Upper lobe of right lung (tissue), 1 donor: ENCODE measurements around the gene CDKN2A. TPM values are rescaled to one million over a fixed set of nuclear protein-coding genes. Genes with fewer than 3 reads are reported as not detected.

Experiments
- ATAC-seq: fragments of 200-7000 bp; cut with Tn5 transposase; one replicate; pipeline ENCODE4 v1.9.1; 2020; ENCODE audit warnings: mild to moderate bottlenecking, moderate library complexity
- DNase-seq: peaks from one replicate; pipeline ENCODE4 v3.0.0-alpha.2; 2020
- H3K27ac ChIP-seq: fragments of 200-600 bp; one replicate; pipeline ENCODE4 v1.8.0; 2022
- H3K27me3 ChIP-seq: fragments of 200-600 bp; one replicate; pipeline ENCODE4 v1.8.0; 2022; ENCODE audit warnings: mild to moderate bottlenecking
- H3K36me3 ChIP-seq: fragments of 200-600 bp; one replicate; pipeline ENCODE4 v1.8.0; 2022
- H3K4me1 ChIP-seq: fragments of 200-600 bp; one replicate; pipeline ENCODE4 v1.8.0; 2022
- H3K4me3 ChIP-seq: fragments of 200-600 bp; one replicate; pipeline ENCODE4 v1.8.0; 2022; ENCODE audit warnings: mild to moderate bottlenecking
- H3K9me3 ChIP-seq: fragments of 200-600 bp; one replicate; pipeline ENCODE4 v1.8.0; 2022
- CTCF ChIP-seq: fragments of 200-600 bp; IDR thresholded peaks from one replicate; pipeline ENCODE4 v1.8.0; 2022; ENCODE audit warnings: antibody characterized with exemption
- intact Hi-C: fragments of 100-400 bp; cut with DNase I; formaldehyde crosslinking; loops from one replicate; pipeline ENCODE4 v1.11.0; 2022
- total RNA-seq: library from RNA; stranded (reverse); fragmentation: NEBNext Ultra II Directional; extraction: Animal tissue kit (Norgen Biotek cat#: 25700); gene quantifications from one replicate; pipeline ENCODE4 v1.2.1, GENCODE V29; 2021
- donor health status: DM: no; HTN: yes; CAD: no; lungs with severe emphysema.

Gene CDKN2A
- total RNA-seq, 1 donor from 2014 or later, result 5.1 TPM

GRCh38 chr9:21941337-21941995 is 52.7 kb downstream of the CDKN2A start:
- DNase-seq, result no peak
- Histone ChIP-seq H3K27me3 (no peaks in the 10 kb centered on the region), H3K4me3 (no peak overlapping the region), H3K36me3 (no peaks in the 10 kb centered on the region), H3K4me1 (no peaks in the 10 kb centered on the region), H3K9me3 (no peaks in the 10 kb centered on the region), H3K27ac (no peak overlapping the region)
- TF ChIP-seq CTCF, result no peak
- intact Hi-C loops, result no loop called here
- no peak for ATAC-seq

- Histone ChIP-seq H3K4me3 (no peak overlapping the region), H3K4me1 (no peaks in the 10 kb centered on the region), H3K27me3 (no peaks in the 10 kb centered on the region), H3K36me3 (no peaks in the 10 kb centered on the region), H3K9me3 (no peaks in the 10 kb centered on the region), H3K27ac (no peak overlapping the region)
- DNase-seq, result no peak
- ATAC-seq, result no peak
- no peak for TF ChIP-seq CTCF
- intact Hi-C loops, result no loop called here
These were observed 58.0 kb downstream of the CDKN2A start for GRCh38 chr9:21936161-21936560.

GRCh38 chr9:21935631-21936030 is 58.6 kb downstream of the CDKN2A start:
- H3K9me3 ChIP-seq, result no peaks in the 10 kb centered on the region
- H3K4me1 ChIP-seq, result no peaks in the 10 kb centered on the region
- H3K36me3 ChIP-seq, result no peaks in the 10 kb centered on the region
- no peak overlapping the region for H3K4me3 ChIP-seq
- intact Hi-C loops, result no loop called here
- H3K27ac ChIP-seq, result no peak overlapping the region
- DNase-seq (no peak), ATAC-seq (no peak)
- no peaks in the 10 kb centered on the region for H3K27me3 ChIP-seq
- TF ChIP-seq CTCF, result no peak

- H3K36me3 ChIP-seq, result no peaks in the 10 kb centered on the region
- no peak for TF ChIP-seq CTCF
- no peak for DNase-seq
- ATAC-seq, result no peak
- intact Hi-C loops, result no loop called here
- H3K27ac ChIP-seq, result no peak overlapping the region
- no peak overlapping the region for H3K4me3 ChIP-seq
- H3K27me3 ChIP-seq, result no peaks in the 10 kb centered on the region
- no peaks in the 10 kb centered on the region for H3K4me1 ChIP-seq
- H3K9me3 ChIP-seq, result no peaks in the 10 kb centered on the region
These were observed 60.3 kb downstream of the CDKN2A start for GRCh38 chr9:21933865-21934264.

GRCh38 chr9:21933281-21933680 is 60.9 kb downstream of the CDKN2A start:
- H3K27ac ChIP-seq, result no peak overlapping the region
- no peak overlapping the region for H3K4me3 ChIP-seq
- DNase-seq, result no peak
- H3K4me1 ChIP-seq, result no peaks in the 10 kb centered on the region
- H3K36me3 ChIP-seq, result no peaks in the 10 kb centered on the region
- intact Hi-C loops, result no loop called here
- H3K27me3 ChIP-seq, result no peaks in the 10 kb centered on the region
- ATAC-seq, result no peak
- TF ChIP-seq CTCF, result no peak
- H3K9me3 ChIP-seq, result no peaks in the 10 kb centered on the region

- Histone ChIP-seq H3K4me3 (no peak overlapping the region), H3K27me3 (no peaks in the 10 kb centered on the region), H3K4me1 (no peaks in the 10 kb centered on the region), H3K36me3 (no peaks in the 10 kb centered on the region), H3K9me3 (no peaks in the 10 kb centered on the region), H3K27ac (no peak overlapping the region)
- no peak for ATAC-seq
- no peak for TF ChIP-seq CTCF
- intact Hi-C loops, result no loop called here
- no peak for DNase-seq
These were observed 62.8 kb downstream of the CDKN2A start for GRCh38 chr9:21931428-21931827.
